Gastrocnemius medialis (tissue), 4 donors: ENCODE measurements around the gene VAMP8.

Experiments
- CTCF ChIP-seq, 5 experiments: fragments of 450-650 bp in 3 of 5; fragments of 200-600 bp in 2 of 5; sonication (generic) in 2 of 5; IDR thresholded peaks in 4 of 5; conservative IDR thresholded peaks in 1 of 5; 1 replicate in 4 of 5; 2 replicates in 1 of 5; pipeline ENCODE4 v1.5.1; 2016 to 2019; ENCODE audit warnings: antibody characterized with exemption in 5 of 5, mild to moderate bottlenecking in 3 of 5, moderate library complexity in 3 of 5
- POLR2A ChIP-seq, 2 donors: fragments of 450-650 bp; IDR thresholded peaks; one replicate each; pipeline ENCODE4 v1.6.1; 2017; ENCODE audit warnings: antibody characterized with exemption in 2 of 2, mild to moderate bottlenecking in 2 of 2, moderate library complexity in 2 of 2

- TF ChIP-seq CTCF (IDR thresholded peaks at IDR 0.05 in 4 of 5, conservative IDR thresholded peaks at IDR 0.05 in 1 of 5) (no peak), POLR2A (IDR thresholded peaks at IDR 0.05) (no peak)
Observed at GRCh38 chr2:85560812-85561279, 16.5 kb upstream of the VAMP8 start.
